Prostate gland (tissue), 2 donors: ENCODE data around the gene TPST1. TPM values are rescaled to one million over a fixed set of nuclear protein-coding genes. Genes with fewer than 3 reads are reported as not detected.

Experiments
- DNase-seq: peaks from one replicate; pipeline ENCODE4 v3.0.0-alpha.2; 2019; ENCODE audit warnings: low spot score
- H3K27ac ChIP-seq, 2 donors: fragments of 200-600 bp; sonication (generic); 2 replicates each; pipeline ENCODE4 v1.5.1; 2017 to 2019
- H3K27me3 ChIP-seq: fragments of 200-600 bp; sonication (generic); replicated peaks from 2 replicates; pipeline ENCODE4 v1.5.1; 2019; ENCODE audit not compliant: insufficient read depth
- H3K36me3 ChIP-seq, 2 donors: fragments of 200-600 bp; sonication (generic); 1 replicate in 1 of 2; 2 replicates in 1 of 2; pipeline versions ENCODE4 v1.5.1 to v1.8.1; 2017 to 2019
- H3K4me1 ChIP-seq: fragments of 200-600 bp; sonication (generic); replicated peaks from 2 replicates; pipeline ENCODE4 v1.5.1; 2019
- H3K4me3 ChIP-seq, 2 donors: fragments of 200-600 bp; sonication (generic); 2 replicates each; pipeline ENCODE4 v1.5.1; 2017 to 2019
- H3K9me3 ChIP-seq: fragments of 200-600 bp; sonication (generic); 2 replicates; pipeline ENCODE4 v1.5.1; 2017
- CTCF ChIP-seq, 4 experiments: fragments of 200-600 bp in 2 of 4; fragments of 450-650 bp in 2 of 4; sonication (generic) in 2 of 4; IDR thresholded peaks; 1 replicate in 3 of 4; 2 replicates in 1 of 4; pipeline ENCODE4 v1.5.1; 2016 to 2019; ENCODE audit warnings: antibody characterized with exemption in 4 of 4, mild to moderate bottlenecking in 2 of 4, moderate library complexity in 2 of 4
- POLR2A ChIP-seq: fragments of 450-650 bp; IDR thresholded peaks from one replicate; pipeline ENCODE4 v1.6.1; 2016; ENCODE audit warnings: antibody characterized with exemption, mild to moderate bottlenecking
- POLR2AphosphoS5 ChIP-seq: sonication (generic); formaldehyde crosslinking; IDR thresholded peaks from one replicate; pipeline ENCODE4 v1.6.1; 2017; ENCODE audit warnings: antibody characterized with exemption
- WGBS: methylation state at CpG from one replicate; pipeline ENCODE4 v1.1.5; 2018; 5-methylcytosine and 5-hydroxymethylcytosine counted together
- intact Hi-C: fragments of 100-400 bp; cut with DNase I; formaldehyde crosslinking; loops from one replicate; pipeline ENCODE4 v1.14.2; 2022
- total RNA-seq, 2 donors: library from RNA; depleted of rRNA; stranded (reverse); fragments of >200 nt; gene quantifications; one replicate each; pipeline ENCODE4 v1.1.0, GENCODE V29; 2016

The TPST1 gene
- total RNA-seq, 2 donors from 2014 or later = 9.9 to 21.4 TPM

- no peak overlapping the region for H3K27ac ChIP-seq
- H3K4me1 ChIP-seq = no peaks in the 10 kb centered on the region
- 93% methylated on average over 2 of the region's 2 CpGs for WGBS
- H3K27me3 ChIP-seq = no peaks in the 10 kb centered on the region
- H3K36me3 ChIP-seq = no peaks in the 10 kb centered on the region
- DNase-seq = no peak
- H3K4me3 ChIP-seq = no peak overlapping the region
- intact Hi-C loops = no loop called here
- TF ChIP-seq POLR2AphosphoS5 = no peak
- TF ChIP-seq POLR2A = no peak
- TF ChIP-seq CTCF (IDR thresholded peaks at IDR 0.05) = no peak
- H3K9me3 ChIP-seq = no peaks in the 10 kb centered on the region
Observed at GRCh38 chr7:66246554-66247171, 41.5 kb downstream of the TPST1 start.

GRCh38 chr7:66247380-66248078 is 42.4 kb downstream of the TPST1 start:
- no peaks in the 10 kb centered on the region for H3K36me3 ChIP-seq
- TF ChIP-seq POLR2A = no peak
- TF ChIP-seq CTCF (IDR thresholded peaks at IDR 0.05) = no peak
- no peak for TF ChIP-seq POLR2AphosphoS5
- H3K4me1 ChIP-seq = no peaks in the 10 kb centered on the region
- no peak for DNase-seq
- no peaks in the 10 kb centered on the region for H3K27me3 ChIP-seq
- 73% methylated on average over 4 of the region's 4 CpGs for WGBS
- no peak overlapping the region for H3K27ac ChIP-seq
- intact Hi-C loops = no loop called here
- H3K9me3 ChIP-seq = no peaks in the 10 kb centered on the region
- H3K4me3 ChIP-seq = no peak overlapping the region

GRCh38 chr7:66250711-66251110 is 45.6 kb downstream of the TPST1 start:
- intact Hi-C loops = no loop called here
- WGBS = 61% methylated on average over 3 of the region's 3 CpGs
- TF ChIP-seq POLR2AphosphoS5 (no peak), CTCF (IDR thresholded peaks at IDR 0.05) (no peak), POLR2A (no peak)
- no peaks in the 10 kb centered on the region for H3K36me3 ChIP-seq
- no peaks in the 10 kb centered on the region for H3K27me3 ChIP-seq
- no peak overlapping the region for H3K27ac ChIP-seq
- no peaks in the 10 kb centered on the region for H3K9me3 ChIP-seq
- H3K4me3 ChIP-seq = no peak overlapping the region
- DNase-seq = no peak
- no peaks in the 10 kb centered on the region for H3K4me1 ChIP-seq

- Histone ChIP-seq H3K27ac (no peak overlapping the region), H3K27me3 (no peaks in the 10 kb centered on the region), H3K4me3 (no peak overlapping the region), H3K9me3 (no peaks in the 10 kb centered on the region), H3K4me1 (no peaks in the 10 kb centered on the region), H3K36me3 (no peaks in the 10 kb centered on the region)
- no peak for TF ChIP-seq POLR2AphosphoS5
- TF ChIP-seq POLR2A = no peak
- no peak for TF ChIP-seq CTCF (IDR thresholded peaks at IDR 0.05)
- intact Hi-C loops = no loop called here
- no peak for DNase-seq
Observed at GRCh38 chr7:66255534-66256100, 50.5 kb downstream of the TPST1 start.

GRCh38 chr7:66256281-66256680 is 51.1 kb downstream of the TPST1 start:
- H3K4me1 ChIP-seq = no peaks in the 10 kb centered on the region
- intact Hi-C loops = no loop called here
- H3K27me3 ChIP-seq = no peaks in the 10 kb centered on the region
- H3K4me3 ChIP-seq = no peak overlapping the region
- H3K36me3 ChIP-seq = no peaks in the 10 kb centered on the region
- H3K9me3 ChIP-seq = no peaks in the 10 kb centered on the region
- H3K27ac ChIP-seq = no peak overlapping the region
- DNase-seq = no peak
- WGBS = 41% methylated on average over 1 of the region's 1 CpG
- TF ChIP-seq POLR2AphosphoS5 = no peak
- TF ChIP-seq CTCF (IDR thresholded peaks at IDR 0.05) = no peak
- TF ChIP-seq POLR2A = no peak
